GM19238 (cell line): ENCODE results near the gene MGRN1.

Experiments
- DNase-seq: peaks from one replicate; pipeline ENCODE4 v3.0.0; 2011; ENCODE audit warnings: low spot score; ENCODE audit not compliant: insufficient read length

The MGRN1 gene

DNA sequence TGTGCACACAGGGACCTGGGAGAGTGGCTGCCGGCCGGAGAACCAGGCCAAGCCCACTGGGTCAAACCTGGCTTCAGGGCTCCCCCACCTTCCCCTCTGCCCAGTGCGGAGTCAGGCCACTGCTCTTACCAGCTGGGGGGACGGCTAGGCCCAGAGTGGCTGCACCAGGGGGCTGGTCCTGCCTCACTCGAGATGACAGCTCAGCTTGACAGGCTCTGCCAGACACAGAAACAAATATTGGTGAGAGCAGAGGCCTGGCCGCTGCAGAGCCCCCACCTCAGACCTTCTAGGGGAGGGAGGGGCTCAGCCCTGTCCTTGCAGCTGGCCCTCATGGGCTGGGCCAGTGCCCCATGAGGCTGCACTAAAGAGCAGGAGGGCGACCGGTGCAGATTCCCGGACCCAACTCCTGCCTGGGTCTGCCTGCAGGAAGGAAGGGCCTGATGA, 73.2 kb downstream of the MGRN1 start:
- no peak for DNase-seq

DNA sequence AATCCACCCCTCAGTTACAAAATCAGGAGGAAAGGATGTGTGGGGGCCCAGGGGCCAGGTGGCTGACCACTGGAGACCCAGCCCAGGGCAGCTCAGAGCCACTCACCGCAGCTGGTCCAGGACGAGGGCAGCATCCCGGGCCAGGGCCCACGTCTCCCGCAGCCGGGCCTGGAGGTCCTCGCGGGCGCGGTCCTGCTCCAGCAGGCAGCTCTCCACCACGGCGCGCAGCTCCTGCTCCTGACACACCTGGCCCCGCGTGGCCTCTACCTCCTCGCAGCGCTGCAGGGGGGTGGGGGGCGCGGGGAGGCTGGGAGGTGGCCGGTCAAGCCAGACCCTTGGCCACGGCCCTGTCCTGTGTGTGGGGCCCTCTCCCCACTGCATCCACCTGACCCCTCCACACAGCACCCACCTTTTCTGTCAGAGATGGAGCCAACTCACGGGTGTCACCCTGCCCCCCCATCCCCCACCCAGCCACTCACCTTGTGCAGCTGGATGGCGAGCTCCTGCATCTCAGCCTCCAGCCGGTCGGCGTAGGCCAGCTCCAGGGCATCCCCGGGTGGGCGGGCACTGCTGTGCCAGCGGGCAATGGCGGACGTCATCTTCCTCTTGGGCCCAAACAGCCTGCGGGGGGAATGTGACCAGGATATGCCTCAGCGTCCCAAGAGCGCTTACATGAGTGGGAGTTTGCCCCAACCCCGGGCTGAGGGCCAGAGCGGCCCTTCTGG, 73.9 kb downstream of the MGRN1 start:
- no peak for DNase-seq

DNA sequence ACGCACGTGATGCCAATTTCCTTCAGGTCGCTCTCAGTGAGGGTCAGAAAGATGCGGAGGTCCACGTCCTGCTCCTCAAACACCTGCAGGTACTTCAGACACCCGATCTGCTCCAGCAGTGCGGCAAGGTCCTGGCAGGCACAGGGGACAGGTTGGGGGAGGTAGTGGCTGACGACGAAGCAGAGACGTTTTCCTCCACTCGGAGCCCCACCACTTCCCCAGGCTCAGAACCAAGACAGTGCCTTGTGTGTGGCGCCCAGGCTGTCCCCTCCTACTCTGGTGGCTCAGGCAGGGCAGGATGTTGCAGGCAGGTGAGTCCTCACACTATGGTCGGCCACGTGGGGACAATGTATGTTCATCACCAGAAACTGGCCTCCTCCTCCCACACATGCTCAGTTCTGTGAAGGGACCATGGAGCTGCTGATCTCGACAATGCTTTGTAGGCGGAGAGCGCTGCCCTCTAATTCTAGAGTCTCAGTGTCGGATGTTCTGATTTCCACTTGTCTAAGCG, 74.5 kb downstream of the MGRN1 start:
- DNase-seq = no peak

DNA sequence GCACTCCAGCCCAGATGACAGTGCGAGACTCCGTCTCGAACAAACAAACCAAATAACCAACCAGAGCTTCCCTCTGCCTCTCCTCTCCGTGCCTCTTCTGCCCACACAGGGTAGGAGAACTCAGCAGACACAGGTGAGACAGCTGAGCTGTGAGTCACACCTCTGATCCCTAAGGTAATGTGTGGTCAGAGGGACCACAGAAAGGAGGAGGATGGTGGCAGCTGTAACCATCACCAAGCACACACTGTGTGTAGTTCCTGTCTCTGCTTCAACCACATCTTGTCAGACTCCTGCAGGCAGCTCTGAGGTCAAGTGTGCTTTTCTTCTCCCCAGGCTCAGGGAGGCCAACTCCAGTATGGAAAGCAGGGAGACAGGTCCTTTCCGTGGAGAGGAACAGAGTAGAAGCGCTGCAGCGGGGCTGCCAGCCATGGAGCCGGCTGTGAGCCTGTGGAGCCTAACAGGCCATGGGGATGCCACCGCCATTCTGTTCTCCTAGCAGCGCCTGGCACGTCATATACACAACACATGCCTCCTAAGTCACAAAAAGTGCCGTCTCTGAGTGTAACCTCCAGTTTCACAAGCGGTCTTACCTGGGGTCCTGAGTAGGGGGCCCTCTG, 75.9 kb downstream of the MGRN1 start:
- DNase-seq = no peak

DNA sequence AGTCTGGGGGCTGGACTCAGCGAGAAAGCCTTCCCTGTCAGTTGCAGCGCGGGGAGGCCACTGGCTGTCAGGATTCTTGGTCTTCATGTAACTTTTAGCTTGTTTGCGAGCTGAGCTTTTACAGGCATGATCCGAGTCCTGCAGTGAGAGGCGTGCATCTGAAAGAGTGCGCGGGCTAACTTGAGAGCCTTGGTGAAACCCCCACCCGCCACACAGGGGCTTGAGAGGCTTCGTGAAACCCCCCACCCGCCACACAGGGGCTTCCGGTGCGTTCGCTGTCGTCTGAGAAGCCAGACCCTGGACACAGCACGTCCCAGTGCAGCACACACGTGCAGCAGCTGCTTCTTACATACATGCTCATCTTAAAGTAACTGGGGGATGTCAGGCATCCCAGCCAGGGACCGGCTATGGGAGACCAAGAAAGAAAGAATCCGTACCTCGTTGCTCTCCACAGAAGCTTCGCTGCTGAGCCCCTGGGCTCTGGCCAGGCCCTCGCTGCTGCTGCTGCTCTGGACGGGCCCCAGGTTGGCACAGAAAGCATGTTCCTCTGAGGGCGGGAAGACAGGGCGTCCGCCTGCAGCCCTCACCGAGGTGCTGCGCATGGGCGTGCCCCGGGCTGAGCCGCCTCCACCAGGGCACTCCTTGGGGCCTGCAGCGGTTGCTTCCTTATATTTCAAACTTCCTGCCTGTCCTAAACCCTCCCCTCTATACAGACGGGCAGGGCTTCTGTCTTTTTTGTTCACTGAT, 76.5 kb downstream of the MGRN1 start:
- DNase-seq = no peak

DNA sequence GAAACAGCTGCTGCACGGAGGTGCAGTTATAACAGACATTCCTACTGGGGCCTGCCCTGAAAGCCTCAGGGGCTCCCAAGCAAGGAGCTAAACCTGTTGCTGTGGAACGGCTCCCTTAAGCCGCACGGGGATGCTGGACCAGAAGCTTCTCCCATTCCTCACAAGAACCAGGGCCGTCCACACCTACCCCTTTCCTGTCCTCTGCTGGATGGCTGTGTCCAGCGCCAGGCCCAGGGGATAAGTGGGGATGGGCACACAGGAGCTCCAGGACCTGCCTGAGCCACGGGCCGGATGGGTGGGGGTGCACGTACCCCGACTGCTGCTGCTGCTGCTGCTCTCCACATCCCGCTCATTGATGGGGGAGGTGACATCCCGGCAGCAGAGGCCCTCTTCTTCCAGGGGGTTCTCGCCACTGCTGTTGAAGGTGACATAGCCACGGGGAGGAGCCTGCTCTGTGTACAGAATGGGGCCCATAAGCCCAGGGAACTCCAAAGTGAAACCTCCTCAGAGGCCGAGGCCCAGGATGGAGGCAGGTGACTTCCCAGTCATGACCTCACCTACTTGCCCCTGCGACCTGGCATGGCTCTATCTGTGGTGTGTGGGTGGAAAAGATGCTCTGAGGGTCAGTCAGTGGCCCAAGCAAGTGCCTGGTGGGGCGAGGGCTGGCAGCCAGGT, 77.3 kb downstream of the MGRN1 start:
- no peak for DNase-seq

DNA sequence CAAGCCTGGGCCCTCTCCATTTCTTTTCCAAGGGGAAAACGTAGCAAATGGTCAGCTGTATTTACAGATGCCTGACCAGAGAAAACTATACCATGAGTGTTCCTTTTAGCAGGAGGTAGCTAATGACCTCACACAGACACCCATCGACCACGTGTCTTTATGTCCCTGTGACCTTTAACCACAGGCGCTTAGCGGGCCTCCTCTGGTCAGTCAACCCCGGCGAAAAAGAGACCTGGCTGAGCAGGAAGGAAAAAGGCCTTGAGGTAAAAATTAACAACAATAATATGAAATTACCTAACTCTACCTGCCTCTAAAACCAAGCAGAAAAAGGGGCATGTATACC, 77.8 kb downstream of the MGRN1 start:
- DNase-seq = no peak

DNA sequence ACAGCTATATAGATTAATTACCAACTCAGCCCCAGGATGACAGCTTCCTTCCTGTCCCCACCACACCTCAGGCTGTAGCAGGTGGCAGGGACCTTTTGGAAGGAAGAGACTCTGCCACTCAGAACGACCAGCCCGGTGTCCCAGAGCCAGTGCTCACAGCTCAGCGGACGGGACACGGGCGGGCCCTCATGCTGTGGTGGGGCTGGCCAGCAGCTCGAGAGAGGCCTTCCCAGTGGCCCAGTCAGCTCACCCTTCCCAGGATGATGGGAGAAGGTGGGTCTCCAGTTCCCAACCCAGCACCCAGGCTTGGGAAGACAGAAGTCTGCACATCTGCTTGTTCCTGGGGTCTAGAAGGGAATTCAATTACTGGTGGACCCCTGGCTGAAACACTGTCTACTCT, 79.3 kb downstream of the MGRN1 start:
- DNase-seq = no peak

DNA sequence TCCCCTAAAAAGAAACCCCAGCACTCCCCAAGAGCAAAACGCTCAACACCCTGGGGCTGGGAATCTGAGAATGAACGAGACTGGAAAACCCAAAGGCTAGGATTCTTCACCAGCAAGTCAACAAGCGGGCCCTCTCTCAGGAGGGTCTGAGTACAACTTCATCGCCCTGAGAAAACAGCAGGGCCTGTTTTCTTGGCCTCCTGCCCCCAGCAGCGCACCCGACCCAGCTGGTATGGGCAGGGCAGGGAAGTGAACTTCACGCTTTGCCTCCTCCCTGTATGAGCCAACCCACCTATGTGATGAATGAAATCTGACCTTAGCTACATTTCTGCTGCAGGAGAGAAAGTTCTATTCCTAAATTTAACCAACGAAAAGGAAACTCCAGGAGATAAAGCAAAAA, 79.9 kb downstream of the MGRN1 start:
- no peak for DNase-seq

DNA sequence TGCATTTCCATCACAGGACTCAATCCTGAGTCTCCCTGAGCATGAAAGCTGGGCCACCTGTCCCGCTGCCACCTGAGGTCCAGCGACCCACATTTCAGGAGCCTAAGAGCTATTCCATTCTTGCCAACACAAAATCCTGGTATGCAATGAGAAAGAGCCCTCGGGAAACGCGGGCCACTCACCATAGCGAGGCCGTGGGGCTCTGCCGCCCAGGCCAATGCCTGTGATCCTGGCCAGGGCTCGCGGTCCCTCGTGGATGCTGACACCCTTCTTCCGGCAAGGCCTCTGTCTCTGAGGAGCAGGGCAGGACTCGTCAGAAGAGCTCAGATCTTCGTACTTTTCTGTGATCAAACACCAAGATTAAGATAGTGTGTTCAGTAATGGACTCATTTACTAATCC, 80.3 kb downstream of the MGRN1 start:
- DNase-seq = no peak

DNA sequence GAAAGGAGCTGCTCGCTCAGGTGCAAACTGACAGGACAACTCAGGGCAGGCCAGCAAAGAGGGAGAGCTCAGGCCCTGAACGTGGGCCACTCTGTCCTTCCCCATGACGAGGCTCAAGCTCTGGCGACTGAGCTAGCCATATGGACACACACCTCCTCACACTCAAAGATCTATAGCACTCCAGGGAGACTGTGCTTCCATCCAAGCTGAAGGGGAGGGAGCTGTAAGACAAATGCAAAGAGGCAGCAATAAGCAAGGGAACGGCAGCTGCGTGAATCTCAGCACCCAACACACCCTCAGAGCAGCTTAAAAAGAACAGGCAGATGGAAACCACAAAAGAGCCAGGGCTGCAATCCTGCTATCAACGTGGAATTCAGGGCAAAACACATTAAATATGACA, 82.2 kb downstream of the MGRN1 start:
- DNase-seq = no peak

DNA sequence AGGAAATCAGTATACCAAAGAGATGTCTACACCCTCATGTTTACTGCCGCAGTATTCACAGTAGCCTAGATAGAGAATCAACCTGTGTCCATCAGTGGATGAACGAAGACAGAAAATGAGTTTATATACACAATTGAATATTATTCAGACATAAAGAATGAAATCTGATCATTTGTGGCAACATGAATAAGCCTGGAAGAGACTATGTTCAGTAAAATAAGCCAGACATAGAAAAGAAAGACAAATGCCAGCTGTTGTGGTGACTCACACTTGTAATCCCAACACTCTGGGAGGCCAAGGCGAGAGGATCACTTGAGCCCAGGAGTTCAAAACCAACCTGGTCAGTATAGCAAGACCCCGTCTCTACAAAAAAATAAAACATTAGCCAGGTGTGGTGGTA, 84.9 kb downstream of the MGRN1 start:
- no peak for DNase-seq

DNA sequence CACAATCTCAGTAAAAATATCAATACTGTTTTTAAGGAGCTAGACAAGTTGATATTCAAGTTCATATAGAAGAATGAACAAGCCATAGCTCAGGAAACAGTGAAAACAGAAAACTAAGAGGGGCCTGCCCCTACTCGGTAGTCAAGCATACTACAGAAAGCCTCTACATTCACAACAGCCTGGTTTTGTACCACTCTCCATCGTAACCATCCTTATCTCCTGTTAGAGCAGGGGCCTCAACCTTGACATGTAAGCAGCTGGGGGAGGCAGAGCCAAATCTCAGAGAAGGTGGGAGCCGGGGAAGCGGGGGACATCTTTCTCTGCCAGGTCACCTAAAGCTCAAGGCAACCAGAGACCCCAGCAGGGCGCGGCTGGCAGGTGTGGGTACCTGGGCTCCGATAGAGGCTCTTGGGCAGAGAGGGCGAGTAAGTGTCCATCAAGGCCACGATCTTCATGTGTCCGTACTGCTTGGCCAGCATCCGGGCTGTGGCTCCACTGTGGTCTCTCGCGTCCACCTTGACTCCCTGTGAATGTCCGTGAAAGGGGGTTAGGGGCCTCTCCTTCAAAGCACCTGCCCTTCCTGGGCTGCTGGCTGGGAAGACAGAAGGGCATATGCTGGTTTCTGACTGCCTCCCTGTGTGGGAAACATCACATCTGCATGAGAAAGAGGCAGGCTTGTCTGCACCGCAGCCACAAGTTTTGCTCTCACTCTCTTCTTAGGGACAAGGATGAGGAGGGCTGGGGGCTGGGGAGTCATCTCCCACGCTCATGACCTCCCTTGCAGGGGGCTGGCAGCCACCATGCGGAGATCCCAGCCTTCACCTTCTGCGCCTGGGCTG, 89.3 kb downstream of the MGRN1 start:
- no peak for DNase-seq

DNA sequence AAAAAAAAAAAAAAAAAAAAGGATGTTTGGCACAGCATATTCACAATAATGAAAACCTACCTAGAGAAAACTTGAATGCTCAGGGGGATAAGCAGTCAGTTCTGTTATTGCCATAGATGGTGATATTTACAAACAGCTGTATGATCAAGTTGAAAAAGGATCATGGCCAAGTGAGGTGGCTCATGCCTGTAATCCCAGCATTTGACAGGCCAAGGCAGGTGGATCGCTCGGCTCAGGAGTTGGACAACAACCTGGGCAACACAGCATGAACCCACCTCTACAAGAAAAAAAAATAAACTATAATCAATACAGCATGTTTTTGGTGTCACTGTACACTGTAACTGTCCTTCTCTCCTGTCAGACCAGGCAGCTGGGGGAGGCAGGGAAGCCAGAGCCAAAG, 90.4 kb downstream of the MGRN1 start:
- no peak for DNase-seq

DNA sequence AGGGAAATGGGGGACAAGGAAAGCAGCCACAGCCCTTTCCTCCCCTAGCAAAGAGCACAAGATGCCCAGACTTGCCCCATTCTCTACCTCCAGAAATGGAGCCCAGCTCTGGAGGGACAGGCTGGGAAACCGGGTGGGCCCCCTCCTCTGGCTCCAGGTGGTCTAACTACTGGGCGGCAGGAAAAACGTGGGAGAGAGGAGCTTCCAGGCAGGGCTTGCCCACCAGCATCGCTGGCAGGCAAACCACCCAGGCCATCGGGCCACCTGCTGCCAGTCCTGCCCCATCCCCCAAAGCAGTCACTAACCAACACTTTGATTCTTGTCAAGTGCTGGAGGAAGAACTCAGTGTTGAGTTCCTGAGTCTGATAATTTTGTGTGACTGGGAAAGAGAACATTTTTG, 93.8 kb downstream of the MGRN1 start:
- no peak for DNase-seq

DNA sequence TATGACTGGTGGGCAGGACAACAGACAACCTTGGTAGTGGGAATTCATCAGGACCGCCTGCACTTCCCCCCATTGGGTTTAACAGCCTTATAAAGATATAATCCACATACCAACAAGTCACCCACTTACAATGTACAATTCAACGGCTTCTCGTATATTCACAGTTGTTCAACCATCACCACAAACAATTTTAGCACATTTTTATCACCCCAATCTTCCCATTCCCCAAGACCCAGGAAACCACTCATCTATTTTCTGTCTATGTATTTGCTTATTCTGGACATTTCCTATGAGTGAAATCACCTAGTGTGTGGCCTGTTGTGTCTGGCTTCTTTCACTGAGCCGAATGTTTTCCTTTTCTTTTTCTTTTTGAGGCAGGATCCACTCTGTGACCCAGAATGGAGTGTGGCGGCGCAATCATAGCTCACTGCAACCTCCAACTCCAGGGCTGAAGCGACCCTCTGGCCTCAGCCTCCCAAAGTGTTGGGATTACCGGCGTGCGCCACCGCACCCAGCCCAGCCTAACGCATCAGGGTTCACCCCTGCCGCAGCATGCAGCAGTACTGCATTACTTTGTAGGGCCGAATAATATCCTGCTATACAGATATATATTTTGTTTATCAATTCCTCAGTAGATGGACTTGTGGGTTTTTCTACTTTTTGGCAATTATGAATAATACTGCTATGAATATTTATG, 98.6 kb downstream of the MGRN1 start:
- DNase-seq = no peak

DNA sequence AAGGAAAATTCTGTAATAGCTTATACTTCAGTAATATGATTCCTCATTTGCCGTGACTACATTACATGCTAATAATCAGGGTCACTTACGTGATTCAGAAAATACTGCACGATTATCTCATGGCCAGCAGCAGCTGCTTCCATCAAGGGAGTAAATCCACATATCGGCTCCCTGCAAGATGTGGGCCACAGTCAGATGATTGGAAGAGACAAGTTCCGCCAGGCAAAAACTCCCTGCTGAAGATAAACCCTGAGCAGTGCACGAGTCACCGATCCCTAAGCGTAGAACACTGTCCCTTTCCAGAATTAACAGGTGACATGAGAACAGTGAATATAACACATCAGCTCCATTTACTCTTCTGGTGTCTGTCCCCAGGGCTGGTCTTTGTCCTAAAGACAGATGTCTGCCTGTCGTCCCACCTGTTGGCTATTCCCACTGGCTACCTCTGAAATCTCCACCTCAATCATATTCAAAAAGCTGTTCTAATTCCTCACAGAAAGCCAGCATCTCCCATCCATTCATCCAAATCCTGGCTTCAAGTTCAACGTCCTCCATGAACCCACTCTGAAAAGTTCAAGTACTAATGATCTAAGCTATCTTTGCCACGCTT, 100.1 kb downstream of the MGRN1 start:
- no peak for DNase-seq

DNA sequence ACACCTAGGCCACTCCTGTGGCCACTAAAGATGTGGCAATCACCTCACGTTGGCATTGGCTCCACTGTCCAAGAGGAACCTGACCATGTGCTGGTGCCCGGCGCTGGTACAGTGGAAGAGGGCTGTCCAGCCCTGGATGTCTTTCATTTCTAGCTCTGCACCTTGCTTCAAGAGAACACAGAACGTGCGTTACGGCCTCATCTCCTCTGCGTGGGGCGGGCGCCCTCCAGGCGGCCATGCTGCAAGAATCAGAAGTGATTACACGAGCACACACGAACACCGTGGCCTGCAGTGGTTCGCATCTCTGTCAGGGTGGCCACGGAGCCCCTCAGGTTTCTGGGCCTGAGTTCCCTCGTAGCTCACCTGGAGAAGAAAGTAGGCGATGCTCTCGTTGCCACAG, 102.0 kb downstream of the MGRN1 start:
- no peak for DNase-seq

DNA sequence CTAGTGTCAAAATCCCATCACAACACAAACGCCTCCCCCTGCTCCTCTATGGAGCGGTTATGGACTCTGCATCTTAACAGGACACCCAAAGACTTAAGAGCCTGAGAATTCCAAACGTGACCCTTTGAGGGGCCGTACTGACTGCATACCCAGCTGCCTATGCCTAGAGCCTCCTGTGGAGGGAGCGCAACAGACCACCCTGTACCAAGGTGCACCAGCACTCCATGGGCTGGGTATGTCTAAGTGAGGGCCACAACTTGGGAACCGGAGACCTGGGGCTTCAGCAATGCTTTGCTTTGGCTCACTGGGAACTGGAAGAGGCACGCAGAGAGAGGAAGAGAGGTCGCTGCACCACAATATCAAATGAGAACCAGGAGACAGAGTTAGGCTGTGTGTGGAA, 104.0 kb downstream of the MGRN1 start:
- no peak for DNase-seq

DNA sequence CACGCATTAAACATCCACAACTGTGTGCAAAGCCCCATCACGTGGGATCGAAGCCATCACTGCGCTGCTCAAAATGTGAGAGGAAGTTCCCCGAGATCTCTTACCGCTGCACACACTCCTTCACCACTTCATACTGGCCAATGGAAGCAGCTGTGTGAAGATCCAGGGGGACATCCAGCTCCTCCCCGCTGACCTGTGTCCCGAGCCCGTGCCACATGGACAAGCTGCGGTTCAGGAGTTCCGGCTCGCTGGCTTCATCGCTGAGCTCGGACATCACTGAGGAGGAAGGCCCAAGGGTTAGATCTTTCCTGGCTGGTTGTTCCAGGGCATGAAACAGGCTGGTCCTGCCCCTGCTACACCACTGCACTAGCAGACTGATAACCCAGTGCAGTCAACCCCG, 105.2 kb downstream of the MGRN1 start:
- DNase-seq = no peak
